Right ventricle myocardium superior (tissue), 1 donor: ENCODE results near the gene SPINK2. TPM values are rescaled to one million over a fixed set of nuclear protein-coding genes. Genes with fewer than 3 reads are reported as not detected.

Experiments used
- ATAC-seq: fragments of 200-7000 bp; cut with Tn5 transposase; one replicate; pipeline ENCODE4 v1.9.1; 2020; ENCODE audit warnings: mild to moderate bottlenecking; ENCODE audit not compliant: poor library complexity
- DNase-seq: peaks from one replicate; pipeline ENCODE4 v3.0.0-alpha.2; 2020
- intact Hi-C: fragments of 100-400 bp; cut with DNase I; formaldehyde crosslinking; loops from one replicate; pipeline ENCODE4 v1.11.2; 2022
- total RNA-seq: library from RNA; stranded (reverse); fragmentation: NEBNext Ultra II Directional; extraction: Animal tissue kit (Norgen Biotek cat#: 25700); gene quantifications from one replicate; pipeline ENCODE4 v1.2.1, GENCODE V29; 2021
- donor health status: DM: no; HTN: yes; CAD: no; lungs with severe emphysema.

SPINK2 gene
- total RNA-seq, 1 donor from 2014 or later, result 1.6 TPM

DNA sequence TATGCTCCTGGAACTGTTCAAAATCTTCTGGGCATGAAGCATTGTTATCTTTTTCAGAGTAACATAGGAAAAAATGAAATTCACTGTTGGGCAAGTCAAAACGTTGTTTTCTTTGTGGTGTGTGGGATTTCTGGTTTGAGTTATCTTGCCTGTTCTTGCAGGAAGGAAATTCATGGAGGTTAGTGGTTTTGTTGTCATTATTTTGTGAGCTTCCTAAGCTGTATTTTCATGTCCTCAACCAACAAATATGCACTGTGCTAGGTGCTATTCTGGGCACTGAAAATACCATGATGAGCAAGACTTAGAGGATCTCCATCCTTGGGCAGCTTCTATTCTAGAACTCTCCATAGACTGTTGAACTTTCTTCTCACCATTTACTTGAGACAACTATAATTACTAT is 16.9 kb downstream of the SPINK2 start:
- DNase-seq, result no peak
- intact Hi-C loops, result no loop called here
- ATAC-seq, result no peak

DNA sequence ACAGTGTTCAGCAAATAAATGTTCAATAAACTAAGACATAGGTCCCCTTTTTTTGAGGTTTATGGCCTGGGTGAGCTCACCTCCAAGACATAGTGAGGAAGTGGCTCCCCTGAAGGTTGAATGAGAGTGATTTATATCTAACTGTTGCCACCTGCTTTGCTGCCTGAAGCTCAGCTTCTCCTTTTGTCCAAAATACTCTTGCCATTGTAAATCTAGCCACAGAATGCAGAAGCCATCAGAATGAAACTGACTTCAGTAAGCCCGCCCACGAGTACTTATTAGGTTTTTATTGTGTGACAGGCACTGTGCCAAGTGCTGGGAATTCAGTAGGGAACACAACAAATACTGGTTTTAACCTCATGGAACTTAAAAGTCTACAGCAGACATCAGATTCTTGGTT is 18.0 kb downstream of the SPINK2 start:
- ATAC-seq, result no peak
- intact Hi-C loops, result no loop called here
- no peak for DNase-seq

DNA sequence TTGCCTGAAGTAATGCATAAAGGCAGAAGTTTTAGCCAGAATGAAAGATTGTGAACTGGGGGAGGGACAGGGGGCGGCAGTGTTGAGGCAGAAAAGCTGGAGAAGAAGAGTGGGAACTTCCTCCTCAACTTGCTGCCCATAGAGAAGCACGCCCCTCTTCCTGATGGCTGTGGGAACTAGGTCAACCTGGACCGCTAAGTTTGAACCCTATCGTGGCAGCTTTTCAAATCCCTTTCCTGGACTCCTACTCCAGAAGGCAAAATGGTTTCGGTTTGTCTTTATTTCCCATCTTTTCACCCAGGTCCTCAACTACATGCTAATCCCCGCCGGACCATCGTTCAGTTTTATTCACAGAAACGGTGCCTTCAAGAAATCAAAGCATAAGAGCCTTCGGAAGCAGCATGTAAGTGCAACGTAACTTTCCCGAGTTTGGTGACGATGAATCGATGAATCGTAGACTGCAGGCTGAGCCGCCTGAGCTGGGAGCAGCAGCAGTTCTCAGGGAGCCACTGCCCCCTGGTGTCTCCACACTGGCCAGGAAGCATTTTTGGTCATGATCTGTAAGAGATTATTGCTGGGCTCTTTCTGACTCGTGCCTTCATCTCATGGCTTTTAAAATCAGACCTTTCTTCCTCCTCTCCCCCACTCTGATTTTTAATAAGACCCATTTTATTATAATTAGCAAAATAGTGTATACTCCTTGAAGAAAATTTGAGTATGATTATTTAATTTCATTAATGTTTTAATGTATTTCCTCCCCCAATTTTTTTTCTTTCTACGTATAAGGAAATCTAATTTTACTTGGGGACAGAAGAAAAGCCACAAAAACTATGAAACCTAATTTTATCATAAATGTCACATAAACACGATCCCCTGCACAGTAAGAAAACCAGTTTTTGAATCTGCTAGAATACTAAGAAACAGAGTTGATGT is 21.4 kb downstream of the SPINK2 start:
- DNase-seq (peak; percentile 89), ATAC-seq (peak; percentile 100)
- intact Hi-C loops, result loop anchor here (5.0 kb wide), 1 partner anchor 223 kb away; no protein-coding TSS in a partner anchor

DNA sequence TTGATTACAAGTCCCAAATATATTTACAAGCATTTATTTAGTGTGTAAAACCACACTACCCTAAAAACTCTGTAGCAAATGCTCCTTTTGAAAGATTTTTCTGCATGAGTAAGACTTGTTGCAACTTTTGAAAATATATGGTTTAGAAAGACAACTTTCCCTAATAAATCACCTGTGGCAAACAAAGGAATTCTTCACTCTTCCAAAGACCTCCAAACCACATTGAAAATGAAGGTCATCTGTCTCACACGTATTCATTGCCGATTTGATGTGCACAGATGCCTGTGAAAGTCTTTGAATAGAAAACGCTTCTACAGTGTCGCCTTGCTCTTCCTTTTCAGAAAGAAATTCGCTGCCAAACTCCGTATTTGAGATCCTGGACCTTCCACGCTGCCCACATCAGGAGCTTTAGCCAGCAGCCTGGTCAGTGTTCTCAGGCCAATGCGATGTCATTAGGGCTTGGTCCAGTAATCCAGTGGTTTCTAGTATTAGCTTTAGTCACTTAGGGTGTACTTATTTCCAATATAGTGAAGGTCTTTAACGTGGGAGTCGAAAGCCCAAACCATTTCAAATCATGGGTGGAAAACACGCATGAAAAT is 22.2 kb downstream of the SPINK2 start:
- ATAC-seq, result no peak
- DNase-seq, result no peak
- intact Hi-C loops, result loop anchor here (5.0 kb wide), 1 partner anchor 222 kb away; no protein-coding TSS in a partner anchor

DNA sequence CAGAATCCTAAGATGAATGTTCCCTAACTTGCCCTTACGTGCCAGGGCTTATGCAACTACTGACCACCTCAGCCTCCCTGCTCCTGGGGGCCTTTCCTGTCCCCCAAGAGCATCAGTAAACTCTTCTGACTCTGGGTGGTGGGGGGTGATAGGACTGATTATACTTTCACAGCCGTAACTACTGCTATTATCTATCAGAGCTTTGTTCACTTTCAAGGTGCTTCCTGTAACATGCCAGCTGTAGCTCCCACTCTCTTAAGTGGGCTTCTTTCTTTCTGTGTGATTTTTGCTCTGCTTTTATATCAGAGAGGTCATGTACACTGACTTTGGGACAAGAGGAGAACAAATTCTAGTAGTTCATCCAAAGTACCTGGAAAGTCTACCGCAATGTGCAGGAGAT is 25.3 kb downstream of the SPINK2 start:
- DNase-seq (no peak), ATAC-seq (no peak)
- intact Hi-C loops, result loop anchor here (5.0 kb wide), 1 partner anchor 219 kb away; no protein-coding TSS in a partner anchor

DNA sequence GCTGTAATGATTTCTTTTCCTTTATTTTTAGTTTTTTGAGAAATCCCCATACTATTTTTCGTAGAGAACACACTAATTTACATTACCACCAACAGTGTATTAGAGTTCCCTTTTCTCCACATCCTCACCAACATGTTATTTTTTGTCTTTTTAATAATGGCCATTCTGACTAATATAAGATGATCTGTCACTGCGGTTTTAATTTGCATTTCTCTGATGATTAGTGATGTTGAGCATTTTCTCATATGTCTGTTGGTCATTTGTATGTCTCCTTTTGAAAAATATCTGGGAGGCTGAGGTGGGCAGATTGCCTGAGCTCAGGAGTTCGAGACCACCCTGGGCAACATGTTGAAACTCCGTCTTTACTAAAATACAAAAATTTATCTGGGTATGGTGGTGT is 30.2 kb downstream of the SPINK2 start:
- DNase-seq (no peak), ATAC-seq (no peak)
- intact Hi-C loops, result no loop called here

DNA sequence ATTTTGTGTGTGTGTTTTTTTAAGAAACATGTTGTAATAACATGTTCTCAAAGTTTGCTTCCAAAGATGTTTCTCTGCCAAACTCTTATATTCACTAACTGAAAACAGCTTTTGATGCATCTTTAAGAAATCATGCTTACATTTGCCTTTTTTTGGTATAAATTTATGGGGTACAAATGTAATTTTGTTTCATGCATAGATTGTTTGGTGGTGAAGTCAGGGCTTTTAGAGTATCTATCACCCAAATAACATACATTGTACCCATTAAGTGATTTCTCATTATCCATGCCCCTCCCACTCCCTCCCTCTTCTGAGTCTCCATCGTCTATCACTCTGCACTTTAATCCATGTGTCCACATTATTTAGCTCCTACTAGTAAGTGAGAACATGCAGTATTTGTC is 30.8 kb downstream of the SPINK2 start:
- DNase-seq (no peak), ATAC-seq (no peak)
- intact Hi-C loops, result no loop called here

DNA sequence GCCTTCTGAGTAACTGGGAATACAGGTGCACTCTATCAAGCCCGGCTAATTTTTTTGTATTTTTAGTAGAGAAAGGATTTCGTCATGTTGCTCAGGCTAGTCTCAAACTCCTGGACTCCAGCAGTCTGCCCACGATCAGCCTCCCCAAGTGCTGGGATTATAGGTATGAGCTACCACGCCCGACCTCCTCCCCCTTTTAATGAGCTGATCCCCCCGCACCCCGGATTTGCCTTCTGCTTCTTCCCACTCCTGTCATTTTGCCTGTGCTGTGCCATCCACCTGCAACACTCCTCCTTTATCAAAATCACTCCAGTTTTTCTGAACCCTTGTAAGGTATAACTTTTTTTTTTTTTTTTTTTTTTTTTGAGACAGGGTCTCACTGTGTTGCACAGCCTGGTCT is 33.4 kb downstream of the SPINK2 start:
- ATAC-seq (no peak), DNase-seq (no peak)
- intact Hi-C loops, result no loop called here

DNA sequence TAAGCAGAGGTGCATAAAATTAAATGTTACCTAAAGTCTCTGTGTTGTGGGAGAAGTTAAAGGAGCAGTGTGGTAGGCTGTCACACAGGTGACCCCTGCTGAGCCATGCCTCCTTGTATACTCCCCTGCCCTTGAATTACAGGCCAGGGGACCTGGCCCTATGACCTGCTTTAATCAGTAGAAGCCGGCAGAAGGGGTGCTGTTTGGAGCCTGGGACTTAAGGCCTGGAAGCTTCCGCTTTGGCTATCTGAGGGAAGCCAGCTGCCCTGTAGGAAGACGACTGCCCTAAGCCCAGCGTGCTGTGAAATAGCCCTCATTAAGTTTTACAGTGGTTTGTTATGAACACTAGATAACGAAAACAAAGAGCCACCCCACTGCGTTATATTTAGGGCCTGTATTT is 34.1 kb downstream of the SPINK2 start:
- ATAC-seq, result peak; percentile 79
- no peak for DNase-seq
- intact Hi-C loops, result no loop called here

DNA sequence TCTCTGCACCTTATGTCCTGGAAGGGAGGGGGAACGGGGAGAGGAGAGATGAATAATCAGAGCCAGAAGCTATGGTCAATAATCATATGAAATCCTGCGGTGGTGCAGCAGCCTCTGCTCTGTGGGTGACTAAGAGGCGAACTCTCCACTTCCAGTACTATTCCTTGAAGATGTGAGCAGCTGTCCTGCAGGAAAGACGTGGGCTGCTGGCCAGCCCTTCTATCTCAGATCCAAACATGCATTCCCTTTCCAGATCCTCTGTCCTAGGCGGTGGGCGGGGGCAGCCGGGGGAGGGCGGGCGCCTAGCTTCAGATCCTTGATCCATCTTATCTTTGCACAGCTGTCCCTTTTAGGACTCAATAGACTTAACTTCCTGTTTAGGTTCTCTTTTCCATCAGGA is 34.5 kb downstream of the SPINK2 start:
- DNase-seq, result peak; percentile 72
- intact Hi-C loops, result no loop called here
- ATAC-seq, result peak; percentile 83

DNA sequence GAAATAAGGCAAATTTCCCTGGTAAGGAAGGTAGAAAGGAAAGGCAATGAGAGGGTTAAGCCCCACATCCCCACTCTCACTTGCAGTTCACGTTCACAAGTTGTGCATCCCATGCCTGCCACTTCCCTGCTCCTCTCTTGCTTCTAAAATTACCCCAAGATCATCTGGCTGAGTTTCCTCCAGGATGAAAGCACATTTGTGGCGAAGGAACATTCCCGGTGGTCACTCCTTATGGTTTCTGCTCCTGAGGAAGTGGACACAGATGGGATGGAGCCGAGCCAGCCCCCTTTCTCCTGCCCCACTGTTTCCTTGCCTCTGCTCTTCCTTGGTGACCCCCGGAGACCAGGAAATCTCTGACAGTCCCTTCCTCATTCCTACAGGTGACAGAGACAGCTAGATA is 37.5 kb downstream of the SPINK2 start:
- no peak for ATAC-seq
- DNase-seq, result no peak
- intact Hi-C loops, result no loop called here

DNA sequence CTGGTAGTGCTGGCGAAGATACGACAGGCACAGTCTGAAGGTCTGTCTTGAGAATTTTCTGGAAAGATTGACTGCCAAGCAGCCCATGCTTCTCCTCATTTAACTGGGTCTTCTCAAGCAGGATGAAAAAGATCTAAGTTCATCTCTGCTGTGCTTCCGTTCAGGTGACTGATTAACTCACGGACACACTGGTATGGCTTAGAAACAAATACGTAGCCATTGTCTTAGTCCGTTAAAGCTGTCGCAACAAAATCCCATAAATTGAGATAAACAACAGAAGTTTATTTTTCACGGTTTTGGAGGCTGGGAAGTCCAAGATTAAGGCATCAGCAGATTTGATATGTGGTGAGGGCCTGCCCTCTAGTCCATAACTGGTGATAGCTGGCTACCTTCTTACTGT is 39.5 kb downstream of the SPINK2 start:
- DNase-seq, result no peak
- no peak for ATAC-seq
- intact Hi-C loops, result no loop called here

DNA sequence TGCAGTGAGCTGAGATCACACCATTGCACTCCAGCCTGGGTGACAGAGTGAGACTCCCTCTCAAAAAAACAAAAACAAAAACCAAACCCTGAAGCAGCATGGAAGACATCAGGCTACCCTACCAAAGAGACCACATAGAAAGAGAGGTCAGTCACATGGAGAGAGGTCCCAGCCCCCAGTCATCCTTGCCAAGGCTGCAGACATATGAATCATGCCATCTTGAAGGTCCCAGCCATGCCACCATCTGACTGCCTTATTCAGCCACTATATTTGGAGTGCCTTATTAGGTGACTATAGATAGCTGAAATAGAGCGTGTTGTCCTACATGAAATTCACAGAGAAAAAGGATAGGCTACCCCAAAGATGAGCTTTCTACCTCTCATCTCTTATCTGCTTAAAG is 48.2 kb downstream of the SPINK2 start:
- DNase-seq (no peak), ATAC-seq (no peak)
- intact Hi-C loops, result no loop called here

DNA sequence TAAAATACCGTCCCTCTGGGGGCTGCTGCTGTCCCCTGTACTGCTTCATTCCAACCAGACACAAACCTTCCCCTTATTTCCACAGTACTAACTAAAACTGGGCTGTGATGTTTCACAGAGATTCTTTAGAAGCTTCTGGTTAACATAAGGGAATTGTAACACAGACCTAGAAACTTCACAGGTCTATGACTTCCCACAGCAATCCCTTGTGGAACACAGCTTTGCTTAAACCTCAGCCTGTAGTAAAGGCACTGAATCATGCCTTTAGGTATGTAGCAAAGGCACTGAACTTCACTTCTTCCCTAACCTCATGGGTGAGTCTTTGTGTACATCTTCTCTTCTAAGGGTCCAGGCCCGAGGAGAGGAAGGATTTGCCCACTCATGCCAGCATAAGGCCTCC is 49.4 kb downstream of the SPINK2 start:
- DNase-seq, result no peak
- intact Hi-C loops, result no loop called here
- no peak for ATAC-seq

DNA sequence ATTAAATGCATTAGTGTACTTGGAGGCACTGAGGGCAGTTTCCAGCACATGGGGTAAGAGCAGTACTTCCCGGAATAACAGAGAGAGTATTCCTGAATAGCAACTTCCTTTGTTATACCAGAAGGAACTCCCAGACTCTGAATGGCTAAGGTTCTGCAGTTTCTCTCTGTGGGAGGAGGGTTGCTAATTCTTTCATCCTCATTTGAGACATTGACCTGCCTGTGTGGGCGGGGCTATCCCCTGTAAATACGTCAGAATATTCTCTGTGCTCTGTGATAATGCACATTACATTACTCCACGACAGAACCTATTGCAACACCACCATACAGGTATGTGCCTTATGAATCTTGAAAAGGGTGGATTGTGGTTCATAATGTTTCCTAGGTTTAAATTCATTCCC is 52.7 kb downstream of the SPINK2 start:
- no peak for DNase-seq
- intact Hi-C loops, result no loop called here
- no peak for ATAC-seq

DNA sequence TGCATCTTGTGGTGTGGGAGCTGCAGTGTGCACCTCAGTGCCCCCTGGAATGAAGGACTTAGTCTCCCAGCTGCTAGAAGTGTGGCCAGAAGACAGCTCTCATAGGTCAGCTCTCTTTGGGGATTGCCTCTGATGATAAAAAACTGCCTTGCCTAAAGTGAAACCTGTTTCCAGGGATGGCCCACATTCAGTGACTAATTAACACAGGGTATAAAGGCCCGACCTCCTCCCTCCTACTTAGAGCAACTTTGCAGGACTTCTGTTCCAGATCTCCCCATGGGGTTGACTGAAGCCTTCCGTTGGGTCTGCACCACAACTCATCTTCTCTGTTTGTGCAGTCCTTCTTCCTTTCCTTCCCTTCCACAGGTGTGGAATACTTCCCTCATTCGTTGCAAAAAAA is 53.2 kb downstream of the SPINK2 start:
- intact Hi-C loops, result no loop called here
- no peak for ATAC-seq
- no peak for DNase-seq

DNA sequence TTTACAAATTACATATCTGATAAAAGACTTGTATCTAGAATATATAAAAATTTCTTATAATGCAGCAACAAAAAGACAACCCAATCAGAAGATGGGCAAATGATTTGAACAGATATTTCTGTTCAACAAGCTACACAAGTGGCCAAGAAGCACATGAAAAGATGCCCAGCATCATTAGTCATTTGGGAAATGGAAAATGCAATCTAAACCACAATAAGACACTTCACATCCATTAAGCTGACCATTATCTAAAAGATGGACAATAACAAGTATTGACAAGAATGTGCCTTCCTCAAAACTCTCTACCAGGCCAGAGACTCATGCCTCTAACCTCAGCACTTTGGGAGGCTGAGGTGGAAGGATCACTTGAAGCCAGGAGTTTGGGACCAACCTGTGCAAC is 53.9 kb downstream of the SPINK2 start:
- intact Hi-C loops, result no loop called here
- DNase-seq (no peak), ATAC-seq (no peak)

DNA sequence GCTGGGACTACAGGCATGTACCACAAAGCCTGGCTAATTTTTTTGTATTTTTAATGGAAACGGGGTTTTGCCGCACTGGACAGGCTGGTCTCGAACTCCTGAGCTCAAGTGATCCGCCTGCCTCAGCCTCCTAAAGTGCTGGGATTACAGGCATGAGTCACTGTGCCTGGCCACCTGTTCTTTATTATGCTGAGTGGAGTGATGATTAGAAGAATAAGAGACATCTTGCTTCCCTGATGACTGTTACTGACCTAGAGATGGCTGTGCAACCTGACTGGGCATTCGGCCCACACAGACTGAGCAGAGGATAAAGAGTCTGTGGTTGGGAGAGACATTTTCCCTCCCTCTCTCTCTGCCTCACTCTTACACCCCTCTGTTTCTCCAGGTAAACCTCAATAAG is 56.7 kb downstream of the SPINK2 start:
- no peak for DNase-seq
- intact Hi-C loops, result no loop called here
- ATAC-seq, result no peak

DNA sequence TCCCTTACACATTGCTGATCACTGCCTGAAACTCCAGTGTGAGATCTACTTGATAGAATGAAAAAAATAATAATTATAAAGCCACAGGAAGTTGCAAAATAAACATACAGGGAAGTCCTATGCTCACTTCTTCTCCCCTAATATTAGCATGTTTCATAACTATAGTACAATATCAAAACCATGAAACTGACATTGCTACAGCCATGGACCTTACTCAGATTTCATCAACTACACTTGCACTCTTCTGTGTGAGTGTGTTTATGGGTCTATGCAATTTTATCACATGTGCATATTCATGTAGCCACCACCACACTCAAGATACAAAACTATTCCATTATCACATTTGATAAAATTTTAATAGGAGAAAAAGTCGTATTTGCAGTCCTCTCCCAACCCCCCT is 57.3 kb downstream of the SPINK2 start:
- intact Hi-C loops, result no loop called here
- ATAC-seq, result no peak
- DNase-seq, result no peak

DNA sequence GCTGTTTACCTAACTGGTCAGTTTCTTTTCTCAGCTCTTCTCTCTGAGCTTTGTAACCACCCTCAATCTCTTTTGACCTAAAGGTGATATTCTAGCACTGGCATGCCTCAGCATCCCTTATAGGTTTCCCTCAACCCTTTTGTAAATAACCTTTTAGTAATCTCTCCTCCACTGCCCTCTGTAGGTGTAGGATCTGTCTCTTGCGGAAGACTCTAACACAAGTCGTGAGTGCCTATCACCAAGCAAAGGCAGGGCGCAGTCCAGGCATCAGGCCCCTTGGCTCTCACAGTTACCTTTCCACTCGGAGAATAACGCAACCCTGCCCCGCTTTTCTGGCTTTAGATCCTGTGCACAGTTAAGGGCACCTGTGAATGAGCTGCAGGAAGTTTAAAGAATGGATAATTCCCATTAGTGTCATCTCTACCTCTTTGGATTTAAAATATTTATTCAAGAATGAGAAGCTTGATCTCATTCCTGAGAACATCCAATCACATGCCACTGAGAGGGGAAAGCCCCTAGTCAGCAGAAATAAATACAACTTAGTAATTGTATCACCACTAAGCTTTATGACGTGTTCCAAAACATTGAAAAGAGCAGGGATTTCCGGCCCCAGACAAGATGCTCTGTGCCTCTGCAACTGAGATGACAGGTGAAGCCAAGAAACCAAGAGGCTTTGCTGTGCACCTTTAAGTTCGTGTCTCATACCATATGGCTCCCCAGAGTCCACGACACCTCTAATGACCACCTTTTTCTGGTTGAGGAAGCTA is 58.8 kb downstream of the SPINK2 start:
- ATAC-seq (no peak), DNase-seq (no peak)
- intact Hi-C loops, result no loop called here
